Cardiac fibroblast (primary cell): ENCODE data around the gene MYCBPAP.

Experiments
- DNase-seq, 2 donors: peaks; one replicate each; pipeline versions ENCODE4 v3.0.0 to v3.0.0-alpha.2; 2010; ENCODE audit warnings: low read depth in 2 of 2
- H3K4me3 ChIP-seq, 2 donors: replicated peaks in 1 of 2; 1 replicate in 1 of 2; 2 replicates in 1 of 2; pipeline ENCODE4 v1.5.1; 2011; ENCODE audit warnings: low read depth in 2 of 2, low read length in 2 of 2, mild to moderate bottlenecking in 2 of 2, moderate library complexity in 1 of 2
- CTCF ChIP-seq: IDR thresholded peaks from one replicate; pipeline ENCODE4 v1.5.1; 2011; ENCODE audit warnings: low read depth, mild to moderate bottlenecking, low read length, inconsistent platforms

Gene MYCBPAP

GRCh38 chr17:50482110-50482509 lies 26.1 kb upstream of the MYCBPAP start:
- DNase-seq, result no peak
- no peak for TF ChIP-seq CTCF
- H3K4me3 ChIP-seq, result no peak overlapping the region

DNA sequence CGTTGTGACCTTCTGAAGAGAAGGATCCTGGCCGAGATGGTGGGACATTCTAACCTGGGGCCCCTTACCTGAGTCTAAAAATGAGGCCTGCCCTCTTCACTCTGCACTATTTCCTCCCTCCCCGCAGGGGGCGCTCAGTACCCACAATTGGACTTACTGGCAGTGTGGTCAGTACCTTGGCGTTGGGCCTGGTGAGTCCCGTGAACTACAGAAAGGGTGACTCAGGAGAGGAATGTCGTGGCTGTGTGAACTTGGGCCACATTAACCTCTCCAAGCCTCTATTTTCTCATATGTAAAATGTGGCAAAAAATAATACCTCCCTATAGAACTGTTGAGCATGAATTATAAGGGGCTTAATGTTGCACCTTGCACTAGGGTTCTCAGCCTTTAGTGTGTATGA lies 25.7 kb upstream of the MYCBPAP start:
- peak; percentile 98 for DNase-seq
- peak; percentile 89 for TF ChIP-seq CTCF
- H3K4me3 ChIP-seq, result no peak overlapping the region

DNA sequence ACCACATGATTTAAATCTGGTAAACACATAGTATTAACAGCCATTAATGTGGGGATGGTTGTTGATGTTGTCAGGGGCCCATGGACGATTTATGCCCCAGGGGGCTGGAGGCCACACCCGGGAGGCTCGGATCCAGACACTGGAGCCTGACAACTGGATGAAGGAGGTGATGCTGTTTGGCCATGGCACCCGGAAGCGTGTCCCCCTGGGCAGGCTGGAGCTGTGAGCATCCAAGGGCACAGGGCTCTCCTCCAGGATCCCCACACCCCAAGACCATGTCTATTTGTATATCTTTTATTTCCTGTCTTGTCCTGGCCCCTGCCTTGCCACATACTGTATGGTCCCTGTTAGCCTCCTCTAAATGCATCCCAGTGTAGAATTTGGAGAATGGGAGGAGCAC lies 25.0 kb upstream of the MYCBPAP start:
- DNase-seq, result no peak
- H3K4me3 ChIP-seq, result no peak overlapping the region
- no peak for TF ChIP-seq CTCF

DNA sequence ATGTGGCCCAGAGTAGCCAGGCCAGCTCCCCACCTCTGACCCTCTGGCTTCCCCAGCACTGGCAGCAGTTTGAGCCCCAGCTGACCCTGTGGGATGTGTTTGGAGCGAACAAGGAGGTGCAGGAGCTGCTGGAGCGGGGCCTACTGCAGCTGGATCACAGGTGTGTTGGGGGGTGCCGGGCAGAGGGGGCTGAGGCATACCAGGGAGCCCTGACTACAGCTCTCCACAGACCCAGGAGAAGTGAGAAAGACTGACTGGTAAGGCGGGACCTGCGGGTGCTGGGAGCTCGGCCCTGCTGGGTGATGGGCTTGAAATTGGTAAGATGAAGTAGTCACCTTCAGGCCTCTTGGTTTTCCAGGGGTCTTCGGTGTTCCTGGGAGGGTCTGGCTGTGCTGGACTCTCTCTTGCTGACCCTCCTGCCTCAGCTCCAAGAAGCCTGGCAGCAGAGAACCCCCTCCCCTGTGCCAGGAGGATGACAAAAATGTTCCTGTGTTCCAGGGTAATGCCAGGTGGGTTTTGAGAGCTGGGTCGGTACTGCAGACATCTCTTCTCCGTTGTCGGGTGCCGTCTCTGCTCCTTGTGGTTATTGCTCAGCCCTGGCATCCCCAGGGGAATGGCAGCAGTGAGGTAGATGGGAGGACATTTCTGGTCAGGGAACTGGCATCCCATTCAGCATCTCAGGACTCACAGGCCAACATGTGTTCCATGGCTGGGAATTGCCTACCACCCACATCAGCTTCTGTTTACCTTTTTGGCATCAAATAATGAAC lies 23.7 kb upstream of the MYCBPAP start:
- DNase-seq, result no peak
- no peak overlapping the region for H3K4me3 ChIP-seq
- no peak for TF ChIP-seq CTCF

DNA sequence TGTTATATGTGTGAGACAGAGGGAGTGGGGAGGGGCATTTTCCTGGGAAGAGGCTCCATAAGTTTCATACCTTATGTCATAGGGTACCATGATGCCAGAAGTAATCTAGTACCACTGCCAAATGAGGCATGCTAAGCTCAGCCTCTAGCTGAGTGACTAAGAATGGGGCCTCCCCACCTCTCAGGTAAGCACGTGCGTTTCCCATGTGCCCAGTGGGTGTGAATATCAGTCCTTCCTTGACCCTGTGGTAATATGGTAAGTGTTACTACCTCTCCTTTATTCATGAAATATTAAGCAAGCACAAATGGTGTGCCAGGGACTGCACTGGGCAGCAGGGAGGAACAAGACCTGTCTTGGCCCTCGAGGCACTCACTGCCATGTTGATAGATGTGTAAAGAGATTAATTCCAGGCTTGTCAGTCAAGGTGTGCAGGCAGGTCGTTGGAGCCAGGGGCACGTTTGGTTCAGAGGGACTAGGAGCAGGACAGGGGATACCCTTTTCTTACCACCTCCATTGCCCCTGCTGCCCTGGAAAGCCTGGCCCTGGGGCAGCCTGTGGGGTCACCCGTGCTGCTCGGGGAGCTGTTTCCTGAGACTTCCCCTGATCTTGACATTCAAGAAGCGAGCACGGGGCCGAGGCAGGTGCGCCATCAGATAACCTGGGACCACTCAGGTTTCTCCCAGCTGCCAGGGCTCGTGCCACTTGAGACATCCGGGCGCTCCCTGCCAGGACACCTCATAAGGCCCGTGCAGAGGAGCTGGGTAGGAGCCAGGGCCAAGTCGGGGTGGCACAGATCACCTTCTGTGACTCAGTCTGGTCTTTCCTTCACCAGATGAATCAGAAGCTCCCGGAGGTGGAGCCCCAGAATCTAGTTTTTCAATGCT lies 20.8 kb upstream of the MYCBPAP start:
- no peak for TF ChIP-seq CTCF
- DNase-seq, result peak in 1 of 2 donors; percentile 18
- H3K4me3 ChIP-seq, result no peak overlapping the region

GRCh38 chr17:50488880-50489279 lies 19.4 kb upstream of the MYCBPAP start:
- no peak overlapping the region for H3K4me3 ChIP-seq
- TF ChIP-seq CTCF, result no peak
- DNase-seq, result no peak
